Mesendoderm (in vitro differentiated cells): ENCODE results near the gene TMEM145.
A peak's percentile ranks its signal among the peaks of the same experiment; 100 is the strongest.

ENCODE experiments used
- DNase-seq: peaks from one replicate; pipeline ENCODE4 v3.0.0; 2013
- H2AK5ac ChIP-seq: 2 replicates; pipeline ENCODE4 v1.6.1; 2013; ENCODE audit warnings: low read length, inconsistent platforms
- H2BK120ac ChIP-seq: 2 replicates; pipeline ENCODE4 v1.6.1; 2013; ENCODE audit warnings: low read depth, mild to moderate bottlenecking, low read length, moderate library complexity, mixed read lengths
- H2BK15ac ChIP-seq: replicated peaks from 2 replicates; pipeline ENCODE4 v1.6.1; 2013; ENCODE audit warnings: low read depth, mild to moderate bottlenecking, moderate library complexity
- H2BK5ac ChIP-seq: 2 replicates; pipeline ENCODE4 v1.6.1; 2013; ENCODE audit warnings: low read length, inconsistent platforms
- H3K18ac ChIP-seq: 2 replicates; pipeline ENCODE4 v1.6.1; 2013; ENCODE audit warnings: mild to moderate bottlenecking, low read length, mixed read lengths
- H3K23ac ChIP-seq: one replicate; pipeline ENCODE4 v1.6.1; 2013; ENCODE audit warnings: low read length
- H3K27ac ChIP-seq: 2 replicates; pipeline ENCODE4 v1.5.1; 2013; ENCODE audit warnings: low read depth, mild to moderate bottlenecking, inconsistent platforms, low read length, moderate library complexity
- H3K27me3 ChIP-seq: 2 replicates; pipeline ENCODE4 v1.6.1; 2013; ENCODE audit warnings: low read length, control low read depth, mild to moderate bottlenecking, inconsistent platforms; ENCODE audit not compliant: insufficient read depth, poor library complexity
- H3K36me3 ChIP-seq: 2 replicates; pipeline ENCODE4 v1.6.1; 2013; ENCODE audit warnings: low read length, inconsistent platforms; ENCODE audit not compliant: control insufficient read depth, insufficient read depth
- H3K4ac ChIP-seq: one replicate; pipeline ENCODE4 v1.6.1; 2013; ENCODE audit warnings: low read depth, mild to moderate bottlenecking, low read length, moderate library complexity
- H3K4me1 ChIP-seq: 2 replicates; pipeline ENCODE4 v1.6.1; 2013; ENCODE audit warnings: low read depth, low read length, inconsistent platforms; ENCODE audit not compliant: control insufficient read depth
- H3K4me2 ChIP-seq: 2 replicates; pipeline ENCODE4 v1.6.1; 2013; ENCODE audit warnings: low read length
- H3K4me3 ChIP-seq: 2 replicates; pipeline ENCODE4 v1.5.1; 2013; ENCODE audit warnings: mild to moderate bottlenecking, low read length
- H3K56ac ChIP-seq: one replicate; pipeline ENCODE4 v1.6.1; 2013; ENCODE audit warnings: low read length
- H3K79me1 ChIP-seq: 2 replicates; pipeline ENCODE4 v1.6.1; 2013; ENCODE audit warnings: low read length, inconsistent platforms
- H3K79me2 ChIP-seq: 2 replicates; pipeline ENCODE4 v1.6.1; 2013; ENCODE audit warnings: mild to moderate bottlenecking, low read length; ENCODE audit not compliant: control insufficient read depth, insufficient read depth
- H3K9ac ChIP-seq: 2 replicates; pipeline ENCODE4 v1.6.1; 2013; ENCODE audit warnings: low read length, inconsistent platforms
- H4K5ac ChIP-seq: one replicate; pipeline ENCODE4 v1.6.1; 2013; ENCODE audit warnings: low read length
- H4K8ac ChIP-seq: one replicate; pipeline ENCODE4 v1.6.1; 2013; ENCODE audit warnings: low read depth, mild to moderate bottlenecking, control low read depth, low read length, moderate library complexity
- WGBS: extraction: QIAGEN DNeasy Blood & Tissue Kit; methylation state at CpG from one replicate; pipeline ENCODE4 v1.1.7; 2013; ENCODE audit warnings: low lambda C conversion rate, missing lambda C conversion rate; ENCODE audit not compliant: insufficient coverage; ENCODE audit errors: extremely low coverage; 5-methylcytosine and 5-hydroxymethylcytosine counted together

The TMEM145 gene

DNA sequence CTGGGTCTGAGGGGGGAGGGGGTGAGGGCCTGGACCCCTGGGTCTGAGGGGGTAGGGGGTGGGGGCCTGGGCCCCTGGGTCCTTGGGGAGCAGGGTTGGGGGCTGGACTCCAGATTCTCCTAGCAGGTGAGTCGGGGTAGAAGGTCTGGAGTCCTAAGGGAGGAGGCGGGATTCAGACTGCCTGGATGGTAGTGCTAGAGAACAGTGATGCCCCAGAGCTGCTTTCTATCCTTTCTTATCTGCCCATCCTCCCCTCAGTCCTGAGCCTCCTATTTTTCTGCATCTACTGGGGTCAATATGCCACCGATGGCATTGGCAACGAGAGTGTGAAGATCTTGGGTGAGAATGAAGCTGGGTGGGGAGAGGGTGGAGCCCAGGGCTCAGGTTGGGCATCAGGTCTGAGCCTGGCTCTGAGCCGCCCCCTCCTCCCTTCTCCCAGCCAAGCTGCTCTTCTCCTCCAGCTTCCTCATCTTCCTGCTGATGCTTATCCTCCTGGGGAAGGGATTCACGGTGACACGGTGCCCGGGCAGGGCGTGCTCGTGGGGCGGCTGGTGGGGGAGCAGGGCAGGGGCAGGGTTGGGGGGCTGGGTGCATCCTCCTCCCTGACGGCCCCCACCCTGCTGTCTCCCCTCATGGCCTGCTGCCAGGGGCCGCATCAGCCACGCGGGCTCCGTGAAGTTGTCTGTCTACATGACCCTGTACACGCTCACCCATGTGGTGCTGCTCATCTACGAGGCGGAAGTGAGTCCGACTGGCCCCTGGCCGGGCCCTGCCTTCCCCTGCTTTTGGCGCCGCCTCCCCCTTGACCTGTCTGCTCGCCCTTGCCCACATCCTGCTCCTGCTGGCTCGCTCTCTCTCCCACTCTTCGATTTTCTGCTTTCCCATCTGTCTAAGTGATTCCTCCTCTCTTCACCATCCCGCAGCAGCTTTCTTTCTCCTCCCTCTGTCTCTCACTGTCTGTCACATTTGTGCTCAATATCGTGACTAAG, 3.4 kb downstream of the TMEM145 start:
- no peak overlapping the region for H2BK120ac ChIP-seq
- no peaks in the 10 kb centered on the region for H3K36me3 ChIP-seq
- H4K8ac ChIP-seq, result no peak overlapping the region
- H4K5ac ChIP-seq, result no peak overlapping the region
- H3K23ac ChIP-seq, result no peak overlapping the region
- no peaks in the 10 kb centered on the region for H3K79me2 ChIP-seq
- no peak overlapping the region for H2BK5ac ChIP-seq
- no peak overlapping the region for H3K4me3 ChIP-seq
- no peak overlapping the region for H3K4ac ChIP-seq
- H3K27ac ChIP-seq, result no peak overlapping the region
- no peaks in the 10 kb centered on the region for H3K4me1 ChIP-seq
- H3K79me1 ChIP-seq, result no peaks in the 10 kb centered on the region
- no CpG with 5 or more reads among the region's 28 CpGs for WGBS
- DNase-seq, result no peak
- no peak overlapping the region for H3K9ac ChIP-seq
- H3K18ac ChIP-seq, result no peak overlapping the region
- peak overlapping the region; percentile 7 for H3K56ac ChIP-seq
- no peak overlapping the region for H2BK15ac ChIP-seq
- H3K27me3 ChIP-seq, result no peaks in the 10 kb centered on the region
- no peak overlapping the region for H2AK5ac ChIP-seq
- no peak overlapping the region for H3K4me2 ChIP-seq

DNA sequence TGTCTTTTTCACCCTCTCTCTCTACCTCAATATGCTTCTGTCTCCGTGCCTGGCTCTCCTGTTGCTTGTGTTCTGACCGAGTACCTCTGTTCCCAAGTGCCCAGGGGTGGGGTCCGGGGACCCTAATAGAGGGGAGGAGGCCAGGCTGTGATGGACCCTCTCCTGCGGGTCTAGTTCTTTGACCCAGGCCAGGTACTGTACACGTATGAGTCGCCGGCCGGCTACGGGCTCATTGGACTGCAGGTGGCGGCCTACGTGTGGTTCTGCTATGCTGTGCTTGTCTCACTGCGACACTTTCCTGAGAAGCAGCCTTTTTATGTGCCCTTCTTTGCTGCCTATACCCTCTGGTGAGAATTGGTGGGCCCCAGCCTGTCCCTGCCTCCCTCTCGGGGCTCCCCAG, 4.4 kb downstream of the TMEM145 start:
- DNase-seq, result no peak
- WGBS, result no CpG with 5 or more reads among the region's 13 CpGs
- no peak overlapping the region for H3K4me2 ChIP-seq
- H3K9ac ChIP-seq, result no peak overlapping the region
- no peak overlapping the region for H3K4me3 ChIP-seq
- no peaks in the 10 kb centered on the region for H3K79me1 ChIP-seq
- no peak overlapping the region for H3K56ac ChIP-seq
- no peak overlapping the region for H4K8ac ChIP-seq
- no peak overlapping the region for H2BK15ac ChIP-seq
- H3K23ac ChIP-seq, result no peak overlapping the region
- no peaks in the 10 kb centered on the region for H3K36me3 ChIP-seq
- no peak overlapping the region for H3K18ac ChIP-seq
- no peaks in the 10 kb centered on the region for H3K4me1 ChIP-seq
- H3K27ac ChIP-seq, result no peak overlapping the region
- no peak overlapping the region for H2AK5ac ChIP-seq
- H3K4ac ChIP-seq, result no peak overlapping the region
- H3K79me2 ChIP-seq, result no peaks in the 10 kb centered on the region
- no peaks in the 10 kb centered on the region for H3K27me3 ChIP-seq
- H4K5ac ChIP-seq, result no peak overlapping the region
- no peak overlapping the region for H2BK5ac ChIP-seq
- no peak overlapping the region for H2BK120ac ChIP-seq

DNA sequence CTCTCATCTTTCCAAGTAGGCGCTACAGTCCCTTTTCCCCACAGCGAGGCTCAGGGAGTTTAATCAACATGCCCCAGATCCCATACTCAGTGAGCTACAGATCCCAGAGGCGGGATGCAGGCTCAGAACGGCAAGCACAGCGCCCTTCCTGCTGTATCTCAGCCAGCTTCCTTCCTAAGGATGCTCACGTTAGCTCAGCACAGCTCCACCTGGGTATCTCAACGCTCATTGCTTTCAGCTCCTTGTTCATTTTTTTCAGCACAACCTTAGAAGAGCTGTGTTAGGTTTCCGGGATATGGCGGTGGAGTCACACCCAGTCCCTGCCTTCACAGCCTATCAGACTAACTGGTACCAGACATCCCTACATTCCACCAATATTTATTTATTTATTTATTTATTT, 9.2 kb downstream of the TMEM145 start:
- Histone ChIP-seq H3K27ac (no peak overlapping the region), H4K8ac (no peak overlapping the region), H3K23ac (no peak overlapping the region), H3K9ac (no peak overlapping the region), H2BK5ac (no peak overlapping the region), H3K18ac (no peak overlapping the region), H2AK5ac (no peak overlapping the region), H3K4ac (no peak overlapping the region), H2BK120ac (no peak overlapping the region), H3K4me2 (no peak overlapping the region), H3K36me3 (no peaks in the 10 kb centered on the region), H4K5ac (no peak overlapping the region), H3K79me1 (peaks cover 8% of the 10 kb centered on the region), H2BK15ac (no peak overlapping the region), H3K27me3 (peaks cover 4% of the 10 kb centered on the region), H3K4me3 (no peak overlapping the region), H3K79me2 (peaks cover 3% of the 10 kb centered on the region), H3K4me1 (no peaks in the 10 kb centered on the region), H3K56ac (no peak overlapping the region)
- no CpG with 5 or more reads among the region's 9 CpGs for WGBS
- DNase-seq, result no peak

DNA sequence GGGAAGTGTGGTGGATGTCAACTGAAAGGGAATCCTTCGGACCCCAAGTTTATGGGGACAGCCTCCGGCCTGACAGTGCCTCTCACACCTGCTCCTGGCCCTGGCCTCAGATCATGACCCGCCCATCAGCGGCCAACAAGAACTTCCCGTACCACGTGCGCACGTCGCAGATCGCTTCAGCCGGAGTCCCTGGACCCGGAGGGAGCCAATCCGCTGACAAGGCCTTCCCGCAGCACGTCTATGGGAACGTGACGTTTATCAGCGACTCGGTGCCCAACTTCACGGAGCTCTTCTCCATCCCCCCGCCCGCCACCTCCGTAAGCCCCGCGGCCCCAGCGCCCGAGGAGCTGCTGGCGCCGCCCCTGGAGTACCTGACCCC, 10.4 kb downstream of the TMEM145 start:
- Histone ChIP-seq H4K8ac (no peak overlapping the region), H3K9ac (no peak overlapping the region), H2BK15ac (no peak overlapping the region), H3K23ac (peak overlapping the region; percentile 6), H3K27me3 (peaks cover 4% of the 10 kb centered on the region), H4K5ac (no peak overlapping the region), H3K27ac (no peak overlapping the region), H3K18ac (no peak overlapping the region), H3K4me2 (peak overlapping the region; percentile 29), H3K4me3 (no peak overlapping the region), H3K79me1 (peaks cover 13% of the 10 kb centered on the region), H2BK120ac (no peak overlapping the region), H3K4me1 (no peaks in the 10 kb centered on the region), H2AK5ac (no peak overlapping the region), H3K4ac (no peak overlapping the region), H2BK5ac (no peak overlapping the region), H3K56ac (peak overlapping the region; percentile 74), H3K79me2 (peaks cover 3% of the 10 kb centered on the region), H3K36me3 (no peaks in the 10 kb centered on the region)
- WGBS, result no CpG with 5 or more reads among the region's 29 CpGs
- peak; percentile 75 for DNase-seq

DNA sequence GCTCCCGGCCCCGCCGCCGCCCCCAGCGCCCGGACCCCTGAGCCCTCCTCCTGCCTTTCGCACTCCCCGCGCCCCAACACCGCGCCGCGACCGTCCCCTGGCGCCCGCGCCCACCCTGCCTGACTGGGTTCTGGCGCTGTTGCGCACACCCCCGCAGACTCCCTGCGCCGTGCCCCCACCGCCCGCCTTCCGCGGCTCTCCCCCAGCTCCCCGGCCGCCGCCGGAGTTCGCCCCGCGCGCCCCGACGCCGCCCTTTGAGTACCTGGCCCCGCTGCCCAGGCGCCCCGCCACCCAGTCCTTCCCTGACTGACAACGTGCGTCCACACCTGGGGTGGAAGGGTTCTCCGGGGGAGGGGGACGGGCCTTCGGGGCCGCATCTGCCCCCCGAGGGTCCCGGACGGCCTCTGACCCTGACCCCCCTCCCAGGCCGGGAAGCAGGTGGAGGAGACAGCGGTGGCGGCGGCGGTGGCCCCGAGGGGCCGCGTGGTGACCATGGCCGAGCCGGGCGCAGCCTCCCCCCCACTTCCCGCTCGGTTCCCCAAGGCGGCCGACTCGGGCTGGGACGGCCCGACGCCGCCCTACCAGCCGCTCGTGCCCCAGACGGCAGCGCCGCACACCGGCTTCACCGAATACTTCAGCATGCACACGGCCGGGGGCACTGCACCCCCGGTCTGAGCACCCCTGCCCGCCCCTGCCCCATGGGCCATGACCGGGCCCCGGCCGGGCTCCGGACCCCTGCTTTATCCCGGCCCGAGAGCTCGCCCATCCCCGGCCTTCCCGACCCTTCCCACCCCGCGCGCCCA, 10.9 kb downstream of the TMEM145 start:
- Histone ChIP-seq H4K8ac (no peak overlapping the region), H3K27me3 (peaks cover 4% of the 10 kb centered on the region), H3K4me3 (no peak overlapping the region), H3K79me1 (peaks cover 13% of the 10 kb centered on the region), H3K18ac (no peak overlapping the region), H3K27ac (no peak overlapping the region), H2BK5ac (no peak overlapping the region), H3K23ac (no peak overlapping the region), H2BK120ac (no peak overlapping the region), H3K56ac (peak overlapping the region; percentile 74), H3K36me3 (no peaks in the 10 kb centered on the region), H4K5ac (no peak overlapping the region), H3K4me1 (no peaks in the 10 kb centered on the region), H3K79me2 (peaks cover 3% of the 10 kb centered on the region), H3K4me2 (peak overlapping the region; percentile 52), H2AK5ac (no peak overlapping the region), H3K4ac (no peak overlapping the region), H2BK15ac (no peak overlapping the region), H3K9ac (peak overlapping the region; percentile 42)
- peak; percentile 21 for DNase-seq
- WGBS, result no CpG with 5 or more reads among the region's 92 CpGs
